GM19193 (cell line): ENCODE results near the gene TTBK2.

Experiments used
- POLR2A ChIP-seq: IDR thresholded peaks from 4 replicates; pipeline ENCODE4 v1.6.1; 2011; ENCODE audit not compliant: insufficient read depth, insufficient read length; ENCODE audit errors: extremely low read depth

Gene TTBK2

GRCh38 chr15:42920519-42921341, at the start of gene TTBK2:
Gene TTBK2, minus strand, starts transcription at chr15:42920778. Its CDS starts 42,161 bp downstream, at chr15:42878617.
- peak; percentile 72 for TF ChIP-seq POLR2A

GRCh38 chr15:42964476-42964875, 43.9 kb upstream of the TTBK2 start:
- no peak for TF ChIP-seq POLR2A

- TF ChIP-seq POLR2A, result no peak
Measured at GRCh38 chr15:42955518-42955917, 34.9 kb upstream of the TTBK2 start.

GRCh38 chr15:42954291-42954690, 33.7 kb upstream of the TTBK2 start:
- no peak for TF ChIP-seq POLR2A

- no peak for TF ChIP-seq POLR2A
Measured at GRCh38 chr15:42940527-42940926, 19.9 kb upstream of the TTBK2 start.

- TF ChIP-seq POLR2A, result no peak
Measured at GRCh38 chr15:42939841-42940240, 19.3 kb upstream of the TTBK2 start.

GRCh38 chr15:42937143-42937542, 16.6 kb upstream of the TTBK2 start:
- TF ChIP-seq POLR2A, result no peak

- no peak for TF ChIP-seq POLR2A
Measured at GRCh38 chr15:42933886-42934667, 13.5 kb upstream of the TTBK2 start.

GRCh38 chr15:42932833-42933515, 12.4 kb upstream of the TTBK2 start:
- TF ChIP-seq POLR2A, result no peak

- no peak for TF ChIP-seq POLR2A
Measured at GRCh38 chr15:42931702-42932486, 11.3 kb upstream of the TTBK2 start.

- no peak for TF ChIP-seq POLR2A
Measured at GRCh38 chr15:42929306-42929848, 8.8 kb upstream of the TTBK2 start.

- no peak for TF ChIP-seq POLR2A
Measured at GRCh38 chr15:42921342-42921731, 759 bp upstream of the TTBK2 start.

- no peak for TF ChIP-seq POLR2A
Measured at GRCh38 chr15:42919799-42920518, 619 bp downstream of the TTBK2 start.

GRCh38 chr15:42919308-42919707, 1.3 kb downstream of the TTBK2 start:
- no peak for TF ChIP-seq POLR2A

GRCh38 chr15:42918047-42918446, 2.5 kb downstream of the TTBK2 start:
- no peak for TF ChIP-seq POLR2A
